GM19324 (cell line): ENCODE measurements around the gene RAB20.
"Not testable (repeated sequence)": the region's sequence is repeated elsewhere in the genome, so short reads cannot be mapped to it uniquely, and the experiment has no call there.

ENCODE experiments used
- ATAC-seq: cut with Tn5 transposase; IDR thresholded peaks from one replicate; pipeline ENCODE4 v1.9.1; 2021; ENCODE audit warnings: mild to moderate bottlenecking, moderate library complexity; ENCODE audit not compliant: unreplicated experiment, low FRiP score

RAB20 gene

DNA sequence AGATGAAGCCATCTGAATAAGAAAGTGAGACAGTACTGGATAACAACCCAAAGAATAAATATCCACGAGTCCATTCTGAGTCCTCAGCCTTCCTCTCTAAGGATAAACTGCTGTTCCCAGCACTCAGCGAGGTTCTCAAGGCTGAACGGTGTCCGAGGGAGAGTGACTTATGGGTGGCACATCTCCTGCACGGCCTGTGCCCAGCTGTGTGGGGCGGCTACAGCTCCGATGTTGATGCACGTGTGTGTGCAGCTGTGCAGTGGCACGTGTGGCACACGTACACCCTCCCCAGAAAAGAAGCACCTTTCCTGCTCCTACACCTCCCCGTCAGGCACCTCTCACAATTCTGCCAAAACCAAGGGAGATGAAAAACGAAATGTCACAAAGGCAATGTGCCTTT lies 45.0 kb downstream of the RAB20 start:
- ATAC-seq = no peak

DNA sequence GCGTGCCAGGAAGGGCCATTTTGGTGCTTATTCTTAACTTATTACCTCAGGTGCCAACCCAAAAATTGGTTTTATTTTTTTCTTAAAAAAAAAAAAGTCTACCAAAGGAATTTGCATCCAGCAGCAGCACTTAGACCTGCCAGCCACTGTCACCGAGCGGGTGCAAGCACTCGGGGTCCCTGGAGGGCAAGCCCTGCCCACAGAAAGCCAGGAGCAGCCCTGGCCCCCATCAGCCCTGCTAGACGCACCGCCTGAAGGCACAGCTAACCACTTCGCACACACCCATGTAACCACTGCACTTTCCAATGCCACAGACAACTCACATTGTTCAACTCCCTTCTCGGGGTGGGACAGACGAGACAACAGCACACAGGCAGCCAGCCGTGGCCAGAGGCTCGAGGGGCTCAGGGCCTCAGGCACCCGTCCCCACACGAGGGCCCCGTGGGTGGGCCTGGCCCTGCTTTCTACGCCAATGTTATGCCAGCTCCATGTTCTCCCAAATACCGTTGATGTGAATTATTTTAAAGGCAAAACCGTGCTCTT lies 49.3 kb downstream of the RAB20 start:
- no peak for ATAC-seq

DNA sequence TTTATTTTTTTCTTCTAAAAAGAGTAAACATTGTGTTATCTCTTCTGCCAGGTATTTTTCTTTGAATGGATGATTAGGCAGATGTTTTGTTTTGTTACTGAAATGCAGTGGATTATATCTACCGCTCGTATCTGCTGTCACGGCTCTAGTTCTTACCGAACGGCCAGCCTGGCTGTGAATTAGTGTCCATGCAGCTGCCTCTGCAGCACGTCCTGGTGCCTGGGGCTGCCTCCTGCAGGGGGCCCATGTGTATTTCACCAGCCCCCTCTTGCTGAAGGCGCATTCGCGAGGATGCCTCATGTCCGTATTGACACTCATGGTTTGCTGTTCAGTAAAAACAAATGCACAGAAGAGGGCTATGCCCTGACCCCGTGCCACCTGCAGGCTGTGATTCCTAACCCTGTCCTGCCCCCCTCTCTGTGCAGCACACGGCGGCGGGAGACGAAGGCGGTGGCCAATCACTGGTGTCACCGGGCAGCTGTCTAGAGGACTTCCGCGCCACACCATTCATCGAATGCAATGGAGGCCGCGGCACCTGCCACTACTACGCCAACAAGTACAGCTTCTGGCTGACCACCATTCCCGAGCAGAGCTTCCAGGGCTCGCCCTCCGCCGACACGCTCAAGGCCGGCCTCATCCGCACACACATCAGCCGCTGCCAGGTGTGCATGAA lies 49.9 kb downstream of the RAB20 start:
- ATAC-seq = no peak

DNA sequence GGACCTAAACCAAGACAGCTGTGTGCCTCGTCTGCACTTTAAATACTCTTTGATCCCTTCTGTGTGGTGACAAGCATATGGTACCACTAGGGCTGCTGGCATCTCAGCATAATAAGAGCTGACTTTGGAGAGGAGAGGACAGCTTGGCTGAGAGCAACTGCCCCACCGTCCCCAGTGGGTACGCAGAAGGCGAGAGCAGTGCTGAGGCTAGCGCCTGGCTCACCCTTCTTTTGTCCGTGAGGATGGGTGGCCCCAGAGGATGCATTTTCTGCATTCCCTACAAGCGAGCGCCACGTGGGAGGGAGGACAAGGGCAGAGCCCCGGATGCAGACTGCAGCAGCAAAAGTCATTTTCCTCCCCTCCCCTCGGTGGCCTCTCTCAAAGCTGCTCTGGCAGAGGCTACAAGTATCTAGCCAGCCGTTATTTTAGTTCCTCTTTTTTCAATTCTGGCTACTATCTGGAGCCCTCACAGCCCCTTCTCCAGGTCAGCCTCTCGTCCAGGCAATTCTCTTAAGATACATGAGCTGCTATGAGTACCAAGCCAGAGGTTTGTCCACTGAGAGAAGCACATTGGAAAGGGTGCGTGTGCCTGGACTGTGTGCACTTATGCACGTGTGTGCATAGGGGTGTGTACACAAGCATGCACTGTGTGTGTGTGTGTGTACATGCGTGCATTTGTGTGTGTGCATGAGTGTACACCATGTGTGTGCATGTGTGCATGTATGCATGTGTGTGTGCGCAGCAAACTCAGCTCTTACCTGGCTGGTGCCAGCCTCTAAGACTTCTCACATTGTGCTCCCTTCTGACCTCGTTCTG lies 51.3 kb downstream of the RAB20 start:
- ATAC-seq = no peak

DNA sequence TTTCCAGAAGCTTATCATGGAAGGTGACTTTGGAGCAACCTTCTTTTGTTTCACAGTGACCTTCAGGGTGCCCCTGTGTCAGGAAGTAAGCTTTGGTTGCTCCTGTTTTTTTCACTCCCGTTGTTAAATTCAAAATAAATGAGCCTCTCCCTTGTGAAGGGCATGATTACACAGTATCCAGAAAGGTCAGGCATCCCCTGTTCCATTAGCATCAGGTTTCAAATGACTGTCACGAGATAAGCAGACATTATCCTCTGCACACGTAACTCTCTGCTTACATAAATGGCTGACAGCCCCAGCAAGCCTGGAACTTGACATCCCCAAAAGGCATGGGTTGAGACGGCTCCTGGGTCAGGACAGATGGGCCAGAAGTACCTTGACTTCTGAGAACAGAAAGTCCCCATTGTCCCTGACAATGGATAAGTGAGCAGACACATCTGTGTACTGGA lies 52.0 kb downstream of the RAB20 start:
- no peak for ATAC-seq

DNA sequence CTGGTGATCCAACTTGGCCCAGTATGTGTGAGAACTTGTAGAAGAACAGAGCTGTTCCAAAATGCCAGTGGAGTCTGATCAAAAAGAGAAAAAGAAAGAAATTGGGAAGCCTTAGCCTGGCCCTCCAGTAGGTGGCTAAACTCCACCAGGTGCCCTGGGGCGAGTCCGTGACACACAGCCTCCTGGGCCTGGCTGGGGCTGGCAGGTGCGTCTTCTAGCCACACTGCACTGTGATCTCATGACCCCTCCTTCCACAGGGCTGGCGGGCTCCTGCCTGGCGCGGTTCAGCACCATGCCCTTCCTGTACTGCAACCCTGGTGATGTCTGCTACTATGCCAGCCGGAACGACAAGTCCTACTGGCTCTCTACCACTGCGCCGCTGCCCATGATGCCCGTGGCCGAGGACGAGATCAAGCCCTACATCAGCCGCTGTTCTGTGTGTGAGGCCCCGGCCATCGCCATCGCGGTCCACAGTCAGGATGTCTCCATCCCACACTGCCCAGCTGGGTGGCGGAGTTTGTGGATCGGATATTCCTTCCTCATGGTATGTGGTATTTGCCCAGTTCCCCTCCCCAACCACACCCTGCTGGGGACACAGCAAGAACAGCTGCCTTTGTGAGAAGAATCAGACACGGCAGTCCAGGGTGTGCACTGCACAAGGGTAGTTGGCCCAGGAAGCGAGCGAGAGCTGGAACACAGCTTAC lies 53.7 kb downstream of the RAB20 start:
- ATAC-seq = no peak

DNA sequence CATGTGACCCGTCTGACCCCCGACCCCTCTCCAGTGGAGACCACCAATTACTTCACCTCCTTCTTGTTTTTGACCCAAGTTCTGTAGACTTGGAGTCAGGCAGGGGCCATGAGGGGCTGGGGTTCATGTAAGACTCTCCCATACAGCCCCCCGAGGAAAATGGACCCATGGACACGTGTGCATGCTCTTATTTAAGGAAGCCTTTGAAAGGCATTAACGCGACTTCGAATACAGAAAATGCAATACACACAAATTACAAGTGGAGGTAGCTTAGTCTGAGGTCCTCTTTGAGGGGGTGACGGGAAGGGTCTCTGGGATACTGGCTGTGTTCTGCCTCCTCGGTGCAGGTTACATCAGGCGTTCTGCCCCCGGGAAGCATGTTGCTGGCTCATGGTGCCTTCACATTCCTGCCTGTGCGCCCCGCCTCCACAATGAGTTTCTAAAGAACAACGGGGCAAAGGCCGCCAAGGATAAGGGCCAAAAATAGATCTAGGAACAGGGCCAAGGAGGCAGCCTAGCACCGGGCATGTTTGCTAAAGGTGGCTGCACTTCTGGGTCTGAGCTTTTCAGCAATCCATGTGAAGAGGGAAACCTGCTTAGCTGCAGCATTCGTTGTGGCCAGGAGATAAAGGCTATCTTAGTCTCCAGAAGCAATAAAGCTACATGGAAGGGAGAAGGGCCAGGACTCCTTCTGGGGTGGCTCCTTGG lies 54.5 kb downstream of the RAB20 start:
- ATAC-seq = no peak

DNA sequence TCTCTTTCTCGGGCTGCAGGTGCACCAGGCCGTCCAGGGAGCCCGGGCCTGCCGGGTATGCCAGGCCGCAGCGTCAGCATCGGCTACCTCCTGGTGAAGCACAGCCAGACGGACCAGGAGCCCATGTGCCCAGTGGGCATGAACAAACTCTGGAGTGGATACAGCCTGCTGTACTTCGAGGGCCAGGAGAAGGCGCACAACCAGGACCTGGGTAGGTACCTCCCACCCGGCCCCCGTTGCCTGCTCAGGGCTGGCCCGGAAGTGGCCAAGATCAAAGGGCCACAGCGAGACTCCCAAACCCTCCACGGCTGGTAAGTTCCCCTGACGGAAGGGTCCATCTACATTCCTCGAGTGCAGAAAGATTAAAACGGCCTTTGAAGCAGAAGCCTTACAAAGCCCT lies 55.1 kb downstream of the RAB20 start:
- ATAC-seq = no peak

DNA sequence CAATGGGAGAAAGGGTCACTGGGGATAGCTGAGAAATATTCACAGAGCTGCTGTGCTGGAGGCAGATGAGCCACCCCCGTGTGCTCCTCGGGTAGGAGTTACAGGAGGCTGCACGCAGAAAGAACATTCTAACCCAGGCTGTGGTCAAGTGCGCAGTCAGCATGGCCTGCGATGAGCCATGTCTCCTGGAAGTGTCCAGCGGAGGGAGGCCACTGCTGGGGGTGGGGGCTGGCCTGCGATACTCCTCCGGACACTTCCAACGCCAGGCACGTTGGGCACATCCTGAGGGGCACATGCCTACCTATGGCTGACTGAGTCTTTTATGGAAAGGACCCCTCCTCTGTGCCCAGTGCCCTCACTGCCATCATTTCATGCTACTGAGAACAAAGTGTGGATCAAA lies 55.9 kb downstream of the RAB20 start:
- ATAC-seq = no peak

DNA sequence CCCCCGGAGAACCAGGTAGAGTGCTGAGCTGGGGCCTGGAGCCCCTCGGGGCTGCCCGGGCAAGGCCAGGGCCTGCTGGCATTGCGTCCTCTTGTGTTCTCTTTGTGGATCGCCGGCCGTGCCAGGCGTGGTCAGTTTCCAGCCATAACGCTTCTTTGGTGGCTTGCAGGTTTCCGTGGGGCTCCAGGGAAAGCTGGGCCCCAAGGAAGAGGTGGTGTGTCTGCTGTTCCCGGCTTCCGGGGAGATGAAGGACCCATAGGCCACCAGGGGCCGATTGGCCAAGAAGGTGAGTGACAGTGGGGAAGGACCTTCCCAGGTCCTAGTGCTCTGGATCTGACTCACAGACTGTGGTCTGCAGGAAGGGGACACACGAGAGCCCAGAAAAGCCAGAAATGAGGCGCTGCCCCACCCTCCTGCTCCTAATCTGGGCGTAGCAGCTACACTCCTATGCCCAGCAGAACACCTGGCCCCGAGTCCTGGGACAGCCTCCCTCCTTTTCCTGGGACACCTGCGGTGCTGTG lies 57.5 kb downstream of the RAB20 start:
- no peak for ATAC-seq

DNA sequence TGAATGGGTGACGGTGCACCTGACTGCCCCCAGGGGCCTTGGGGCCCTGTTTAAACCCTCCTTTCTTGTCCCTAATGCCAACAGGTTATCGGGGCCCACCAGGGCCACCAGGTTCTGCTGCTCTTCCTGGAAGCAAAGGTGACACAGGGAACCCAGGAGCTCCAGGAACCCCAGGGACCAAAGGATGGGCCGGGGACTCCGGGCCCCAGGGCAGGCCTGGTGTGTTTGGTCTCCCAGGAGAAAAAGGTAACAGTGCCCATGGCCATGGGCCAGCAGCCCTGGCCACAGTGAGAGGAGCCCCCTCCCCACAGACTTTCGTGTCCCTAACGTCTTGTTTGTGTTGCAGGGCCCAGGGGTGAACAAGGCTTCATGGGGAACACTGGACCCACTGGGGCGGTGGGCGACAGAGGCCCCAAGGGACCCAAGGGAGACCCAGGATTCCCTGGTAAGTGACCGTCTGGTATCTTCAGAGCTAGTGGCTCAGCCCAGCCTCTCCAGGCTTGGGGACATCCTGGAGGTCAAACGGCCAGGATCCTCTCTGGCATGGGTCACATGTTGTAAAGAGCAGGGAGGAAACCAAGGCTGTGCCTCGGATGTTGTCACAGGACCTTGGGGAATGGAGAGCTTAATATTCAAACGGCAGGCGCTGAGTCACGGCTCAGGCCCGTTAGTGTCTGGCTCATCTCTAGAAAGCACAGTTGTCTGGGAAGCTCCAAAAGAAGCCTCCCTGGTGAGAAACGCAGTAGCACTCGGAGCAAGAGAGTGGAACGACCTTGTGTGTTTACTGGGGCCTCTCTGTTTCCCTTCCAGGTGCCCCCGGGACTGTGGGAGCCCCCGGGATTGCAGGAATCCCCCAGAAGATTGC lies 58.3 kb downstream of the RAB20 start:
- no peak for ATAC-seq

DNA sequence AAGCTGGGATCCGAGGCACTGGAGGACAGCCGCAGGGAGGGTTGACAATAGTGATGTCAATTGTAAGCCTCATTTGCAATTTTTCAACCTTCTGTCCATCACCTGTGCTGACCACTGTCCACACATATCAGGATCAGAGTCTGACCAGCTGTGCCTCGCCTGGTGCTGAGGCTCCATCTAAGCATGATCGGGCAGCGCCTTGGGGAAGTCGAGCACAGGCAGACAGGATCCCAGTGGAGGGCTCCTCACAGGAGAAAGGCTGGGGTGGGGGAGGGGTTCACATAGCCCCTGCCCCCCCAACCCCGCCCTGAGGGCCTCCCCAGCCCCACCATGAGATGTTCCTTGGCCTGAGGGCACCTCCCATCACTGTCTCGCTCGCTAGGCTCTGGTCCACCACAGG lies 60.3 kb downstream of the RAB20 start:
- no peak for ATAC-seq

DNA sequence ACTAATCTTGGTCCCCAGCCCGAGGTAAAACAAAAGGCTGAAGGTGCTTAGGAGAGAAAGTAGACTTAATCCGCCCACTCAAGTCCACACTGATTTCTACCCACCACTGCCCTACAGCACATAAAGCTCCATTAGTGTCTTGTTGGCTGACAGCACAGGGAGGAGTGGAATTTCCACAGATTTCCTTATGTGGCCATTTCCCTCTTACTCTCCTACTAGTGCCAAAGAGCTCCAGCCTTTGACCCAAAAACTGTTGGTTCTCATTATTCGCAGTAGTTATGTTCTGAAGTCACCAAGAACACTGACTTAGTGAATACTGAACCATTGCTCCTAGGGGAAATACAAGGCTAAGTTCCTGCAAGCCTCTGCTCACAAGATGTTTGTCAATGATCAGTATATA lies 61.2 kb downstream of the RAB20 start:
- no peak for ATAC-seq

DNA sequence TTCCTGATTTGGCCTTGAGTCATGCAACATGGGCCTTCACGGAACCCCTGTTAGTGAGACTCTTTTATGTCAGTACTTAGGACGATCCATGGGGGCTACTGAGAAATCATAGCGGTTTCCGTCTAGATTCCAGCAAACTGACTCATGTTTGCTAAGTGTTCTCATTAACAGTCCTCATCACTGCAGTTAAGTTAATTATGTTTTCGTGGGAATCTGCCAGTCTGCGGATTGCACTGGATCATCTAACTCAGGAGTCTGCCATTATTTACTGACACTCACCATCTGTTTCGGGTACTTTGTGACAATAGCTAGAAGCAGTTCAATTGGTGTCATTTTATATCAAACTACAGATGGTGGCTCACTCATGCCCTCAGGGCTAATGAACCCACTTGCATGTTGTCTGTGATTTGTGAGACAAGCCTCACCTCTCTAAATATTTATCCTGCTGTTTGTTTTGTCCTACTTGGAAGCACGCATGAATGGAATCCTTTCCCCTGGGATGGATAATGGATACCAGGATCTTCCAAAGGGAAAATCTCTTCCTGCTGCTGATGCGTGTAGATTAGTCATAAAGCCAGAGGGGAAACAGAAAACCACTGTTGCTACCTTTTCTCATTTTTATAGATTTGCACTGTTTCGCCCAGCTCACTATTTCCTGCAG lies 61.8 kb downstream of the RAB20 start:
- no peak for ATAC-seq

DNA sequence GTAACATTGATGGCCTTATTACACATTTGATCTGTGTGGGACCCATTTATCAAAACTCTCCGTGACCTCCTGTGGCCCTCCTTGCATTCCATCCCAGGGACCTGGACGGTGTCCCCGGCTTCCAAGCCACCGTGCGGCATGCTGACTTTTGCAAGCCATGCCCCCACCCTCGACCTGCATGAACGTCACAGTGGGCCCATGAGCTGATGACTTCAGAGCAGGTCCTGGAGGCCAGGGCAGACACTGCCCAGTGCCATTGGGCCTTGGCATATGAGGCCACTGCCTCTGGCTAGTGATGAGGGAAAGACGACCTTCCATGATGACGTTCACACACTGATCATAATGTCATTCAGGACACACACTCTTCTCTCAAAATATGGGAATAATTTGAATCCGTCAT lies 62.8 kb downstream of the RAB20 start:
- ATAC-seq = no peak

DNA sequence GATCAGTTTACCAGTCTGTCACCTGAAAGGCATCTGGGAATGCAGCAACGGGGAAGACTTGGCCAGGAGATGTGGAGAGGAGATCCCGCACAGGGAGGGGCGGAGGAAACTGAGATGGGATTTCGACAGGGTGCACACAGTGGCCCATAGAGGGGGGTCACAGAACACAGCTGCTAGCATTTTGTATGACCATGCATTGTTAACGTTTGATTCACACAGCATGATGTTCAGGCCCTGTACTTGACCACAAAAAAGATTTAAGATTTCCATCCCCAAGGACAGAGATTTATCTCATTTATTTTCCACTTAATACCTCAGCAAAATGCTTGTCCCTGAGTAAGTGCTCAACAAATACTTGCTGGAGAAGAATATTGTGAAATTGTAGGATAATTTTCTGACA lies 63.2 kb downstream of the RAB20 start:
- ATAC-seq = no peak

DNA sequence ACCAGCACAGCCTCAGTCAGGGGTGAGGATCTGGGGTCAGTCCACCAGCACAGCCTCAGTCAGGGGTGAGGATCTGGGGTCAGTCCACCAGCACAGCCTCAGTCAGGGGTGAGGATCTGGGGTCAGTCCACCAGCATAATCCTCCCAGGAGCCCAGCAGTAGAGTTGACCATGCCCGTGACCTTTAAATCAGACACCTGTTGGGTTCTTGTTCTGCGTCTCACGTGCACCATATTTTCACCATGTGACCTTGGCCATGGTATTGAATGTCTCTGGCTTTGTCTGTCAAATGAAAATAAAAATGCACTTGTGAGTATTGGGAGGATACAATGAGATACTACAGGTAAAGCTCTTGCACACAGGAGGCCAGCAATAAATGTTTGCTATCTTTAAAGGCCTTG lies 63.6 kb downstream of the RAB20 start:
- not testable (repeated sequence) for ATAC-seq

DNA sequence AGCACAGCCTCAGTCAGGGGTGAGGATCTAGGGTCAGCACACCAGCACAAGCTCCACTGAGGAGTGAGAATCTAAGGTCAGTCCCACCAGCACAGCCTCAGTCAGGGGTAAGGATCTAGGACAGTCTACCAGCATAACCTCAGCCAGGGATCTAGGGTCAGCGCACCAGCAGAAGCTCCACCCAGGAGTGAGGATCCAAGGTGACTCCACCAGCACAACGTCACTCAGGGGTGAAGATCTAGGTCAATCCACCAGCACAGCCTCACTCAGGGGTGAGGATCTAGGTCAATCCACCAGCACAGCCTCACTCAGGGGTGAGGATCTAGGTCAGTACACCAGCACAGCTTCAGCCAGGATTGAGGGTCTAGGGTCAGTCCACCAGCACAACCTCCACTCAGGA lies 64.5 kb downstream of the RAB20 start:
- no peak for ATAC-seq

DNA sequence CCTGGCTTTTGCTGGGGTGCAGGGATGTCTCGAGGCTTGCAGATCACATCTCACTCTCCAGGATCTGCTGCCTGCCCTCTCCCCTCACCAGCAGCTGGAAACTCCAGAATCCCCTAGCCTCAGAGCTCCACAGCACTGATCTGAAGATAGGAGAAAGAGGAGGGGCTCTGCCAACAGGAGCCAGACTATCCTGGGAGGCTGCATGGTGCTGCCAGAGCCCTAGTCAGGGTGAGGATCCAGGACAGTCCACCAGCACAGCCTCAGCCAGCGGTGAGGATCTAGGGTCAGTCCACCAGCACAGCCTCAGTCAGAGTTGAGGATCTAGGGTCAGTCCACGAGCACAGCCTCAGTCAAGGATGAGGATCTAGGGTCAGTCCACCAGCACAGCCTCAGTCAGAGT lies 65.2 kb downstream of the RAB20 start:
- no peak for ATAC-seq
